SK-N-SH treated with all-trans-retinoic acid at 6 μM for 48 hours (cell line): ENCODE results near the gene B4GALNT3.

ENCODE experiments used
- ATAC-seq: fragments of 200-7000 bp; cut with Tn5 transposase; 3 replicates; pipeline ENCODE4 v1.9.1; 2020; ENCODE audit warnings: mild to moderate bottlenecking, moderate library complexity
- ARNTL ChIP-seq: fragments of 450-650 bp; formaldehyde crosslinking; IDR thresholded peaks from 2 replicates; pipeline ENCODE4 v1.5.0; 2020; ENCODE audit warnings: low read depth, mild to moderate bottlenecking, moderate library complexity, borderline replicate concordance
- BACH2 ChIP-seq: fragments of 250-450 bp; sonication (Bioruptor Pico); IDR thresholded peaks from 2 replicates; pipeline ENCODE4 v1.9.0; 2021; ENCODE audit warnings: mild to moderate bottlenecking, borderline replicate concordance
- CSDC2 ChIP-seq: fragments of 250-450 bp; sonication (Bioruptor Pico); IDR thresholded peaks from 2 replicates; pipeline ENCODE4 v1.5.0; 2020; ENCODE audit warnings: mild to moderate bottlenecking, moderate library complexity
- ESRRG ChIP-seq: fragments of 250-450 bp; sonication (Bioruptor Pico); IDR thresholded peaks from 2 replicates; pipeline ENCODE4 v1.6.1; 2021; ENCODE audit warnings: mild to moderate bottlenecking
- GLIS3 ChIP-seq: fragments of 250-450 bp; sonication (Bioruptor Pico); IDR thresholded peaks from 2 replicates; pipeline ENCODE4 v1.5.0; 2020; ENCODE audit warnings: mild to moderate bottlenecking, moderate library complexity
- ISL1 ChIP-seq: fragments of 250-450 bp; sonication (Bioruptor Pico); IDR thresholded peaks from 2 replicates; pipeline ENCODE4 v2.1.2; 2022; ENCODE audit warnings: mild to moderate bottlenecking, moderate library complexity
- OSR1 ChIP-seq: fragments of 250-450 bp; sonication (Bioruptor Pico); IDR thresholded peaks from 2 replicates; pipeline ENCODE4 v1.8.0; 2022; ENCODE audit warnings: moderate library complexity, mild to moderate bottlenecking, inconsistent platforms
- PATZ1 ChIP-seq: fragments of 250-450 bp; sonication (Bioruptor Pico); IDR thresholded peaks from 2 replicates; pipeline ENCODE4 v1.8.0; 2020; ENCODE audit warnings: mild to moderate bottlenecking, moderate library complexity, borderline replicate concordance
- RARB ChIP-seq: fragments of 250-450 bp; sonication (Bioruptor Pico); IDR thresholded peaks from 2 replicates; pipeline ENCODE4 v1.8.0; 2021; ENCODE audit warnings: mild to moderate bottlenecking, moderate library complexity
- SNAI2 ChIP-seq: fragments of 250-450 bp; sonication (Bioruptor Pico); IDR thresholded peaks from 2 replicates; pipeline ENCODE4 v1.5.0; 2020; ENCODE audit warnings: mild to moderate bottlenecking, moderate library complexity
- TCF4 ChIP-seq: fragments of 250-450 bp; sonication (Bioruptor Pico); IDR thresholded peaks from 2 replicates; pipeline ENCODE4 v1.8.0; 2021; ENCODE audit warnings: mild to moderate bottlenecking, moderate library complexity, borderline replicate concordance
- TOX ChIP-seq: fragments of 250-450 bp; sonication (Bioruptor Pico); IDR thresholded peaks from 2 replicates; pipeline ENCODE4 v1.8.0; 2021; ENCODE audit warnings: mild to moderate bottlenecking, moderate library complexity, borderline replicate concordance
- ZC3H10 ChIP-seq: fragments of 250-450 bp; sonication (Bioruptor Pico); IDR thresholded peaks from 2 replicates; pipeline ENCODE4 v1.5.1; 2021; ENCODE audit warnings: mild to moderate bottlenecking, moderate library complexity
- ZFP3 ChIP-seq: fragments of 250-450 bp; sonication (Bioruptor Pico); IDR thresholded peaks from 2 replicates; pipeline ENCODE4 v1.5.0; 2020; ENCODE audit warnings: mild to moderate bottlenecking, moderate library complexity
- ZFP30 ChIP-seq: fragments of 450-650 bp; formaldehyde crosslinking; IDR thresholded peaks from 2 replicates; pipeline ENCODE4 v1.5.0; 2022; ENCODE audit warnings: mild to moderate bottlenecking, moderate library complexity
- ZNF565 ChIP-seq: fragments of 450-650 bp; formaldehyde crosslinking; conservative IDR thresholded peaks from 2 replicates; pipeline ENCODE4 v1.5.0; 2020; ENCODE audit warnings: low read depth, mild to moderate bottlenecking, moderate library complexity
- ZNF70 ChIP-seq: fragments of 450-650 bp; formaldehyde crosslinking; IDR thresholded peaks from 2 replicates; pipeline ENCODE4 v1.5.0; 2020; ENCODE audit warnings: mild to moderate bottlenecking, moderate library complexity
- ZNF8 ChIP-seq: fragments of 450-650 bp; formaldehyde crosslinking; IDR thresholded peaks from 2 replicates; pipeline ENCODE4 v1.5.0; 2020; ENCODE audit warnings: mild to moderate bottlenecking, moderate library complexity
- TF ChIP-seq, protein P1 (sequence below): fragments of 250-450 bp; sonication (Bioruptor Pico); IDR thresholded peaks from 2 replicates; pipeline ENCODE4 v1.5.0; 2020; ENCODE audit warnings: mild to moderate bottlenecking, moderate library complexity
- TF ChIP-seq, protein P2 (sequence below): fragments of 250-450 bp; sonication (Bioruptor Pico); IDR thresholded peaks from 2 replicates; pipeline ENCODE4 v1.8.0; 2021; ENCODE audit warnings: low read depth, mild to moderate bottlenecking, moderate library complexity, borderline replicate concordance
- TF ChIP-seq, protein P3 (sequence below): fragments of 250-450 bp; sonication (Bioruptor Pico); IDR thresholded peaks from 2 replicates; pipeline ENCODE4 v1.5.1; 2020; ENCODE audit warnings: low read depth, mild to moderate bottlenecking, moderate library complexity
- TF ChIP-seq, protein P4 (sequence below): fragments of 250-450 bp; sonication (Bioruptor Pico); IDR thresholded peaks from 2 replicates; pipeline ENCODE4 v1.5.1; 2021; ENCODE audit warnings: mild to moderate bottlenecking, moderate library complexity

The B4GALNT3 gene

DNA sequence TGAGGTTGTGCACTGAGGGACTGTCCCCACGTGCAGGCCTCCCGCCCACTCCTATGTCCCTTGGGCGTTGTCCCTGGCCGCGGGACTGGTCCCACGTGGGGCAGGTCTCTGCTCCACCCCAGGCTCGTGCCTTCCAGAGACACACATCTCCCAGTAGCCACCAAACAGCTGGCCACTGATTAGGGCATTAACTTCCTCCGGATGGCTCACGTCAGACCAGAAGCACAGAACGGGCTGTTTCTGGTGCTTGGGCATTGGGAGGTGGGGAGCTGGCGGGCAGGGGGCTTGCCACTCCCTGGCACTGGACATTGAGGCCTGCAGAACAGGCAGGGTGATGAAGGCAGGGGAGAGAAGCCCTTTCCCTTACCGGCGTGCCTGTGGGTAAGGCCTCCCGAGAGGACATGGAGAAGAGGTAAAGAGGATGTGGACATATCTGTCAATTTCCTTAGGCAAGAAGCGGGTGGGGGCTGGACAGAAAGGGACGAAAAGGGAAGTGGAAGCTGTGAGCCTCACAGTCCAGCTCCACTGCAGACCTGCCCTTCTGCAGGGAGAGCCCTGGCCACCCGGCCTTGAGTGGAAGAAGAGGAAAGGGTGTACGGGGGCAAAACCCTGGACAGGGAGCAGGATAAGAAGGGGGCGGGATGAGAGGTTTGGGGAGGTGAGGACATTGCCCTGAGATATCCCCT is 102.3 kb downstream of the B4GALNT3 start (continued):
- TF ChIP-seq, protein P1, sequence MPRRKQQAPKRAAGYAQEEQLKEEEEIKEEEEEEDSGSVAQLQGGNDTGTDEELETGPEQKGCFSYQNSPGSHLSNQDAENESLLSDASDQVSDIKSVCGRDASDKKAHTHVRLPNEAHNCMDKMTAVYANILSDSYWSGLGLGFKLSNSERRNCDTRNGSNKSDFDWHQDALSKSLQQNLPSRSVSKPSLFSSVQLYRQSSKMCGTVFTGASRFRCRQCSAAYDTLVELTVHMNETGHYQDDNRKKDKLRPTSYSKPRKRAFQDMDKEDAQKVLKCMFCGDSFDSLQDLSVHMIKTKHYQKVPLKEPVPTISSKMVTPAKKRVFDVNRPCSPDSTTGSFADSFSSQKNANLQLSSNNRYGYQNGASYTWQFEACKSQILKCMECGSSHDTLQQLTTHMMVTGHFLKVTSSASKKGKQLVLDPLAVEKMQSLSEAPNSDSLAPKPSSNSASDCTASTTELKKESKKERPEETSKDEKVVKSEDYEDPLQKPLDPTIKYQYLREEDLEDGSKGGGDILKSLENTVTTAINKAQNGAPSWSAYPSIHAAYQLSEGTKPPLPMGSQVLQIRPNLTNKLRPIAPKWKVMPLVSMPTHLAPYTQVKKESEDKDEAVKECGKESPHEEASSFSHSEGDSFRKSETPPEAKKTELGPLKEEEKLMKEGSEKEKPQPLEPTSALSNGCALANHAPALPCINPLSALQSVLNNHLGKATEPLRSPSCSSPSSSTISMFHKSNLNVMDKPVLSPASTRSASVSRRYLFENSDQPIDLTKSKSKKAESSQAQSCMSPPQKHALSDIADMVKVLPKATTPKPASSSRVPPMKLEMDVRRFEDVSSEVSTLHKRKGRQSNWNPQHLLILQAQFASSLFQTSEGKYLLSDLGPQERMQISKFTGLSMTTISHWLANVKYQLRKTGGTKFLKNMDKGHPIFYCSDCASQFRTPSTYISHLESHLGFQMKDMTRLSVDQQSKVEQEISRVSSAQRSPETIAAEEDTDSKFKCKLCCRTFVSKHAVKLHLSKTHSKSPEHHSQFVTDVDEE (CRISPR knock-in tag): no peak
- TF ChIP-seq OSR1: no peak

DNA sequence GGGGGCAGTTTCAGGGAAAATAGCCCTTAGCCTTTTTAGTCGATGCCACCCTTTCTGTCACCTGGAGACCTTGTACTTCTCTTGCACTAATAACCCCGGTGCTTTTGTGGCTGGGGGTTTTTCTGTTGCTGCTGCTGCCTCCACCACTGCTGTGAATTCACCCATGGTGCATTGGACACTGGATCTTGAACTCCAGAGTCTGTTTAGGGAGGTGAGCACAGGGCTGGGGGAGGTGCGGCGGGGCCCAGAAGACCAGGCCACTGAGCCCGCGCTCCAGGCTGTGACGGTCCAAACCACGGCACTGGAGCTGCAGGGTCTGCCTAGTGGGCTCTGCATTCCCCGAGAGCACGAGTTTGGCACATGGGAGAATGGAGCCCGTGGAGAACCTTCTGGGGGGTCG is 102.9 kb downstream of the B4GALNT3 start:
- no peak for ATAC-seq
- no peak for TF ChIP-seq PATZ1 (CRISPR knock-in tag)
- TF ChIP-seq, all 23 proteins: peak for 0

DNA sequence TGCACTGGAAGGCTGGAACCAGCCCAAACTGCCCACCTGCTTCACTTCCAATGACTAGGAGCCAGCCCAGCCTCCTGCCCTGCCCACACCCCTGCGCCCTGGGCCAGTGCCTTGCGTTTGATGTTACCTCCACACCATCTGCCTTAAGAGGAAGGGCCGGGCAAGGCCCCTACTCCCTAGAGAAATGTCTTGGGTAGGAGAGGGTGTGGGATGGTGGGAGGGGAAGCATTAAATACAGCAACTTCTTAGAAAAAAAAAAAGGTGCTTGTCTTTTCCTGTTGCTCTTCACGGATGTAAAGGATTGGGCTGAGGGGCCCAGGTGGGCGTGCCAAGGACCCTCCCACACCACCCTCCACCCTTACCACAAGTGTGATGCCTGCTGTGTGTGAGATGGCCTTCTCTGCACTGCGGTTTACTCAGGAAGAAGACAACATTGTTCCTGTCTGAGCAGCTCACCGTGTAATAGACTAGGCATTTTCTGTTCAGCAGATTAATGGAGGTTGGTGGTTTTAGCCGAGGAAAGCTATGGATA is 103.6 kb downstream of the B4GALNT3 start:
- no peak for TF ChIP-seq ZC3H10 (CRISPR knock-in tag)
- no peak for TF ChIP-seq ARNTL (CRISPR knock-in tag)
- TF ChIP-seq ZNF8: no peak
- no peak for TF ChIP-seq ZFP30 (CRISPR knock-in tag)
- TF ChIP-seq ISL1 (CRISPR knock-in tag): no peak
- TF ChIP-seq ZFP3 (CRISPR knock-in tag): no peak
- TF ChIP-seq, protein P2, sequence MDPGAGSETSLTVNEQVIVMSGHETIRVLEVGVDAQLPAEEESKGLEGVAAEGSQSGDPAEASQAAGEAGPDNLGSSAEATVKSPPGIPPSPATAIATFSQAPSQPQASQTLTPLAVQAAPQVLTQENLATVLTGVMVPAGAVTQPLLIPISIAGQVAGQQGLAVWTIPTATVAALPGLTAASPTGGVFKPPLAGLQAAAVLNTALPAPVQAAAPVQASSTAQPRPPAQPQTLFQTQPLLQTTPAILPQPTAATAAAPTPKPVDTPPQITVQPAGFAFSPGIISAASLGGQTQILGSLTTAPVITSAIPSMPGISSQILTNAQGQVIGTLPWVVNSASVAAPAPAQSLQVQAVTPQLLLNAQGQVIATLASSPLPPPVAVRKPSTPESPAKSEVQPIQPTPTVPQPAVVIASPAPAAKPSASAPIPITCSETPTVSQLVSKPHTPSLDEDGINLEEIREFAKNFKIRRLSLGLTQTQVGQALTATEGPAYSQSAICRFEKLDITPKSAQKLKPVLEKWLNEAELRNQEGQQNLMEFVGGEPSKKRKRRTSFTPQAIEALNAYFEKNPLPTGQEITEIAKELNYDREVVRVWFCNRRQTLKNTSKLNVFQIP (CRISPR knock-in tag): no peak
- no peak for TF ChIP-seq ESRRG (CRISPR knock-in tag)
- TF ChIP-seq BACH2 (CRISPR knock-in tag): no peak
- TF ChIP-seq, protein P3, sequence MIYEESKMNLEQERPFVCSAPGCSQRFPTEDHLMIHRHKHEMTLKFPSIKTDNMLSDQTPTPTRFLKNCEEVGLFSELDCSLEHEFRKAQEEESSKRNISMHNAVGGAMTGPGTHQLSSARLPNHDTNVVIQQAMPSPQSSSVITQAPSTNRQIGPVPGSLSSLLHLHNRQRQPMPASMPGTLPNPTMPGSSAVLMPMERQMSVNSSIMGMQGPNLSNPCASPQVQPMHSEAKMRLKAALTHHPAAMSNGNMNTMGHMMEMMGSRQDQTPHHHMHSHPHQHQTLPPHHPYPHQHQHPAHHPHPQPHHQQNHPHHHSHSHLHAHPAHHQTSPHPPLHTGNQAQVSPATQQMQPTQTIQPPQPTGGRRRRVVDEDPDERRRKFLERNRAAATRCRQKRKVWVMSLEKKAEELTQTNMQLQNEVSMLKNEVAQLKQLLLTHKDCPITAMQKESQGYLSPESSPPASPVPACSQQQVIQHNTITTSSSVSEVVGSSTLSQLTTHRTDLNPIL: no peak
- no peak for ATAC-seq

DNA sequence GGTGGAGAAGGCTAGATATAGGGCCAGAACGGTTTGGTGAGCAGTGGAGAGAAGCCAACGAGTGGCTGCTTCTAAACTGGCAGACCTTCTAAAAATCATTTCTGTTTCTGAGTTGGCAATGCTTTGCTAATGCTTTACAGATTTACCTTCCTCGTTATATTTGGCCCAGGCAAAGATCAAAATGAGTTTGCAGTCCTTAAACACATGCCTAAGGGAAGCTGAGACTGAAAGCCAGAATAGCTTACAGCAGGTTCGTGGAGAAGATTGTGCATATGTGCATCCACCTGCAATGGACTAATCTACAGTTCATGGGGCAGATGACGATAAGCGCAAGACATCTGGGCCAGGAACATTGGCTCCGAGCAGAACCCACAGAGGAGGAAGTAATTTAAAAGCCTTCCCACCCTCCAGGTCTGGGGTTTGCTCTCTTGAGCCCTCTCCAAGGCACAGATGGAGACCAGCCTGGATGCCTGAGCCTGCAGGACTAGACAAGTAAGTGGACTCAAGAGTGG is 104.1 kb downstream of the B4GALNT3 start:
- no peak for ATAC-seq
- TF ChIP-seq, protein P4, sequence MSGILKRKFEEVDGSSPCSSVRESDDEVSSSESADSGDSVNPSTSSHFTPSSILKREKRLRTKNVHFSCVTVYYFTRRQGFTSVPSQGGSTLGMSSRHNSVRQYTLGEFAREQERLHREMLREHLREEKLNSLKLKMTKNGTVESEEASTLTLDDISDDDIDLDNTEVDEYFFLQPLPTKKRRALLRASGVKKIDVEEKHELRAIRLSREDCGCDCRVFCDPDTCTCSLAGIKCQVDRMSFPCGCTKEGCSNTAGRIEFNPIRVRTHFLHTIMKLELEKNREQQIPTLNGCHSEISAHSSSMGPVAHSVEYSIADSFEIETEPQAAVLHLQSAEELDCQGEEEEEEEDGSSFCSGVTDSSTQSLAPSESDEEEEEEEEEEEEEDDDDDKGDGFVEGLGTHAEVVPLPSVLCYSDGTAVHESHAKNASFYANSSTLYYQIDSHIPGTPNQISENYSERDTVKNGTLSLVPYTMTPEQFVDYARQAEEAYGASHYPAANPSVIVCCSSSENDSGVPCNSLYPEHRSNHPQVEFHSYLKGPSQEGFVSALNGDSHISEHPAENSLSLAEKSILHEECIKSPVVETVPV (CRISPR knock-in tag): no peak
- TF ChIP-seq RARB (CRISPR knock-in tag): no peak
- TF ChIP-seq GLIS3 (CRISPR knock-in tag): no peak
- TF ChIP-seq ESRRG (CRISPR knock-in tag): no peak
- TF ChIP-seq OSR1: no peak
- TF ChIP-seq TOX (CRISPR knock-in tag): no peak
- TF ChIP-seq, protein P1 (CRISPR knock-in tag): no peak
- TF ChIP-seq ZNF8: no peak
- TF ChIP-seq CSDC2 (CRISPR knock-in tag): no peak
- TF ChIP-seq ZNF565 (CRISPR knock-in tag): no peak
- no peak for TF ChIP-seq ZNF70 (CRISPR knock-in tag)
- TF ChIP-seq ARNTL (CRISPR knock-in tag): no peak
- no peak for TF ChIP-seq ZFP30 (CRISPR knock-in tag)
- TF ChIP-seq ZFP3 (CRISPR knock-in tag): no peak
- TF ChIP-seq SNAI2 (CRISPR knock-in tag): no peak
- TF ChIP-seq TCF4 (CRISPR knock-in tag): no peak
- no peak for TF ChIP-seq BACH2 (CRISPR knock-in tag)
- TF ChIP-seq, protein P3: no peak
